GM12878 (cell line): ENCODE data around the gene TTC1. TPM values are rescaled to one million over a fixed set of nuclear protein-coding genes. Genes with fewer than 3 reads are reported as not detected.
A peak's percentile ranks its signal among the peaks of the same experiment; 100 is the strongest.

Experiments used
- ATAC-seq: fragments of 200-7000 bp; cut with Tn5 transposase; 3 replicates; pipeline ENCODE4 v1.9.1; 2020; ENCODE audit warnings: mild to moderate bottlenecking, moderate library complexity
- BruUV-seq: library from RNA; stranded (reverse); fragments of 400-500 nt; replicated peaks from 2 replicates; lab custom pipeline; 2021; lab: Mats Ljungman, UMichigan
- CTCF ChIA-PET: fragments of 300-600 bp; sonication (Branson Sonifier 250); formaldehyde crosslinking; extraction: SDS; loops from one replicate; lab custom pipeline; 2021; ENCODE audit warnings: inconsistent platforms; lab: Yijun Ruan, JAX
- POLR2A ChIA-PET: fragments of 350-600 bp; formaldehyde crosslinking; extraction: SDS; loops from one replicate; lab custom pipeline; 2021; ENCODE audit warnings: inconsistent platforms; lab: Charles Lee
- RAD21 ChIA-PET: fragments of 300-600 bp; sonication (Branson Sonifier 250); formaldehyde crosslinking; loops from one replicate; lab custom pipeline; 2023; ENCODE audit warnings: antibody characterized with exemption; ENCODE audit not compliant: unreplicated experiment; lab: Charles Lee
- SMC1A ChIA-PET: fragments of 300-600 bp; sonication (Branson Sonifier 250); formaldehyde crosslinking; loops from one replicate; lab custom pipeline; 2023; ENCODE audit not compliant: unreplicated experiment, uncharacterized antibody; lab: Charles Lee
- DNase-seq: peaks from one replicate; pipeline ENCODE4 v3.0.0-alpha.2; 2011; ENCODE audit warnings: low read depth, low spot score
- FAIRE-seq: peaks from 3 replicates; lab custom pipeline; 2011; peaks lifted over from hg19 to GRCh38; lab: Jason Lieb, UNC
- H2AFZ ChIP-seq: 2 replicates; pipeline ENCODE4 v1.6.0; 2011; ENCODE audit warnings: low read depth, low read length, control low read depth; ENCODE audit not compliant: control insufficient read depth
- H3K27ac ChIP-seq: 2 replicates; pipeline ENCODE4 v1.5.1; 2011; ENCODE audit warnings: control low read depth; ENCODE audit not compliant: control insufficient read depth, insufficient read depth
- H3K27me3 ChIP-seq, 2 experiments: replicated peaks in 1 of 2; 2 replicates each; pipeline versions ENCODE4 v1.6.0 to v1.6.1; 2011; ENCODE audit warnings: low read length in 1 of 2; ENCODE audit not compliant: control insufficient read depth in 2 of 2, insufficient read depth in 2 of 2
- H3K36me3 ChIP-seq, 2 experiments: 2 replicates each; pipeline ENCODE4 v1.5.1; 2011; ENCODE audit warnings: low read length in 1 of 2; ENCODE audit not compliant: control insufficient read depth in 2 of 2, insufficient read depth in 2 of 2
- H3K4me1 ChIP-seq: 2 replicates; pipeline ENCODE4 v1.6.1; 2011; ENCODE audit warnings: mild to moderate bottlenecking, low read length, moderate library complexity, mixed read lengths; ENCODE audit not compliant: control insufficient read depth, insufficient read depth
- H3K4me2 ChIP-seq: 2 replicates; pipeline ENCODE4 v1.6.0; 2011; ENCODE audit warnings: control low read depth; ENCODE audit not compliant: control insufficient read depth, insufficient read depth
- H3K4me3 ChIP-seq: fragments of 200-600 bp; sonication (generic); 2 replicates; pipeline ENCODE4 v1.5.1; 2016
- H3K79me2 ChIP-seq: 2 replicates; pipeline ENCODE4 v1.6.0; 2011; ENCODE audit warnings: low read length; ENCODE audit not compliant: control insufficient read depth, insufficient read depth
- H3K9ac ChIP-seq: 2 replicates; pipeline ENCODE4 v1.8.0; 2011; ENCODE audit warnings: low read length, control low read depth, mixed read lengths; ENCODE audit not compliant: control insufficient read depth, insufficient read depth
- H3K9me3 ChIP-seq: replicated peaks from 3 replicates; pipeline ENCODE4 v1.5.1; 2011; ENCODE audit warnings: mild to moderate bottlenecking, low read length; ENCODE audit not compliant: control insufficient read depth, insufficient read depth
- H4K20me1 ChIP-seq: 2 replicates; pipeline ENCODE4 v1.6.0; 2011; ENCODE audit not compliant: control insufficient read depth, insufficient read depth
- CEBPB ChIP-seq, 2 experiments: fragments of 150-350 bp in 1 of 2; IDR thresholded peaks; 2 replicates each; pipeline ENCODE4 v1.6.1; 2012 to 2014; ENCODE audit warnings: low read depth in 2 of 2, low read length in 2 of 2, borderline replicate concordance in 1 of 2, inconsistent platforms in 1 of 2
- GABPA ChIP-seq: IDR thresholded peaks from 2 replicates; pipeline ENCODE4 v1.6.1; 2014; ENCODE audit warnings: antibody characterized with exemption, low read depth, mild to moderate bottlenecking, inconsistent platforms
- SPI1 ChIP-seq: IDR thresholded peaks from 2 replicates; pipeline ENCODE4 v1.6.1; 2011; ENCODE audit warnings: low read depth, mild to moderate bottlenecking, low read length, moderate library complexity, borderline replicate concordance; ENCODE audit not compliant: insufficient read depth
- ZBED1 ChIP-seq: IDR thresholded peaks from 2 replicates; pipeline ENCODE4 v1.6.1; 2016; ENCODE audit warnings: borderline replicate concordance
- ZNF274 ChIP-seq: IDR thresholded peaks from one replicate; pipeline ENCODE4 v1.8.0; 2011; ENCODE audit not compliant: insufficient read length, insufficient read depth
- WGBS: methylation state at CpG from one replicate; pipeline ENCODE4 v1.1.6; 2016; ENCODE audit warnings: low lambda C conversion rate; ENCODE audit not compliant: insufficient replicate concordance, insufficient coverage; ENCODE audit errors: missing lambda C conversion rate; 5-methylcytosine and 5-hydroxymethylcytosine counted together
- in situ Hi-C: fragments of 300-500 bp; cut with MboI; formaldehyde crosslinking; loops from 9 replicates; pipeline ENCODE4 v1.14.3; 2018; ENCODE audit warnings: mixed read lengths
- intact Hi-C: fragments of 100-400 bp; cut with micrococcal nuclease; formaldehyde crosslinking; loops from one replicate; pipeline ENCODE4 v1.14.2; 2022; ENCODE audit not compliant: unreplicated experiment
- polyA plus RNA-seq, 11 experiments: library from polyadenylated mRNA; depleted of rRNA in 4 of 11; unstranded in 6 of 11; stranded (reverse) in 5 of 11; fragments of >200 nt; fragmentation: Nextera tagmentation in 4 of 11; fragmentation: Illumina TruSeq in 1 of 11; extraction: Ambion mirVana in 4 of 11; extraction: Trizol in 1 of 11; gene quantifications; 1 replicate in 1 of 11; 2 replicates in 10 of 11; pipeline versions ENCODE4 v1.2.1 to v1.2.3, GENCODE V29; 2011 to 2016; ENCODE audit warnings: inconsistent platforms in 2 of 11, missing spikeins in 2 of 11, low read depth in 1 of 11
- total RNA-seq, 4 experiments: library from RNA; depleted of rRNA in 3 of 4; stranded (reverse); fragments of >200 nt in 3 of 4; fragmentation: Illumina TruSeq in 1 of 4; extraction: Trizol in 1 of 4; gene quantifications; 2 replicates each; pipeline versions ENCODE4 v1.2.1 to v1.2.3, GENCODE V29; 2013 to 2021
- TF ChIP-seq, protein P1 (sequence below): IDR thresholded peaks from 2 replicates; pipeline ENCODE4 v1.6.1; 2012; ENCODE audit warnings: low read length, inconsistent platforms
- TF ChIP-seq, protein P2 (sequence below): fragments of 450-650 bp; IDR thresholded peaks from 2 replicates; pipeline ENCODE4 v1.6.1; 2017; ENCODE audit warnings: borderline replicate concordance

Gene TTC1
- total and polyA plus RNA-seq, 10 of the 15 experiments (the other 5 are each of a cell fraction or from before 2014, with no cell fraction given): 46.6 to 160 (median 92.3) TPM

DNA sequence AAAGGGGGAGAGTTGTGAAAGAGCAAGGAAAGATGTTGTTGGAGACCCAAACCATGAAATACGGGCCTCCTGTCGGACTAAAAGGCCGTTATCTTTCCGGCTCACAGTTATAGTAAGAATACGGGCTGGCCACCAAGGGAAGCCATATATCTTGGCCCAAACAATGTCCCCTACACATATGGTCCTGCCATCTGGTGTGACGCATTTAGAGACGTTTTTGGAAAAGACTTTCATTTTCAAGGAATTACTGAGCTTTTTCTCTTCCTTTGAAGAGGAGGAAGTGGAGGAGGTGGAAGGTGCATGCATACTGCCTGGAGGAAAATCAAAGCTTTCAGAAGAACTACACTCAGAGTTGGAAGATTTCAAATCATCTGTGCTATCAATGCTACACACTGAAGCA, 83.6 kb downstream of the TTC1 start:
- POLR2A ChIA-PET: interaction anchor here (0.5 to 0.7 kb wide), 3 partner anchors 9 to 19 kb away, joined by 3 to 8 read pairs (median 4); no protein-coding TSS in a partner anchor
- Histone ChIP-seq H3K79me2 (peaks cover 12% of the 10 kb centered on the region), H3K27ac (peak overlapping the region; percentile 73), H3K4me1 (peaks cover 32% of the 10 kb centered on the region), H2AFZ (no peak overlapping the region), H3K27me3 (no peaks in the 10 kb centered on the region), H3K4me2 (peak overlapping the region; percentile 83), H3K9me3 (no peaks in the 10 kb centered on the region), H3K36me3 (peaks cover 0 to 9% of the 10 kb centered on the region in 2 experiments; a peak in 2 of 4 replicates), H3K9ac (peak overlapping the region; percentile 49; the same call in 1 of the 2 replicates), H3K4me3 (peak overlapping the region; percentile 60; the same call in 1 of the 2 replicates), H4K20me1 (no peaks in the 10 kb centered on the region)
- intact Hi-C loops (loop anchor here (2.0 kb wide), 1 partner anchor 26 kb away; the partner anchor contains the start of gene PWWP2A), in situ Hi-C loops (no loop called here)
- RAD21 ChIA-PET: interaction anchor here (1.0 to 1.7 kb wide), 3 partner anchors 11 to 16 kb away, joined by 3 to 7 read pairs (median 4); no protein-coding TSS in a partner anchor
- DNase-seq (no peak), FAIRE-seq (no peak), ATAC-seq (peak; percentile 18)
- BruUV-seq: no TSS peak
- SMC1A ChIA-PET: interaction anchor here (1.0 to 4.3 kb wide), 6 partner anchors 9 to 55 kb away, joined by 3 to 22 read pairs (median 3); no protein-coding TSS in a partner anchor
- WGBS: 96% methylated on average over 7 of the region's 7 CpGs
- TF ChIP-seq GABPA: no peak
- TF ChIP-seq, protein P1, sequence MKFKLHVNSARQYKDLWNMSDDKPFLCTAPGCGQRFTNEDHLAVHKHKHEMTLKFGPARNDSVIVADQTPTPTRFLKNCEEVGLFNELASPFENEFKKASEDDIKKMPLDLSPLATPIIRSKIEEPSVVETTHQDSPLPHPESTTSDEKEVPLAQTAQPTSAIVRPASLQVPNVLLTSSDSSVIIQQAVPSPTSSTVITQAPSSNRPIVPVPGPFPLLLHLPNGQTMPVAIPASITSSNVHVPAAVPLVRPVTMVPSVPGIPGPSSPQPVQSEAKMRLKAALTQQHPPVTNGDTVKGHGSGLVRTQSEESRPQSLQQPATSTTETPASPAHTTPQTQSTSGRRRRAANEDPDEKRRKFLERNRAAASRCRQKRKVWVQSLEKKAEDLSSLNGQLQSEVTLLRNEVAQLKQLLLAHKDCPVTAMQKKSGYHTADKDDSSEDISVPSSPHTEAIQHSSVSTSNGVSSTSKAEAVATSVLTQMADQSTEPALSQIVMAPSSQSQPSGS: no peak
- no peak for TF ChIP-seq ZBED1
- TF ChIP-seq SPI1: peak; percentile 24; the same call in 1 of the 2 replicates
- no peak for TF ChIP-seq ZNF274
- TF ChIP-seq CEBPB (IDR thresholded peaks at IDR 0.05; ENCODE audit: borderline replicate concordance in 1 of 2, low read depth in 2 of 2, low read length in 2 of 2): 0 out of 4 replicates have a peak, but pooled peaks of 1 of the 2 experiments have one; percentile 12
- TF ChIP-seq, protein P2, sequence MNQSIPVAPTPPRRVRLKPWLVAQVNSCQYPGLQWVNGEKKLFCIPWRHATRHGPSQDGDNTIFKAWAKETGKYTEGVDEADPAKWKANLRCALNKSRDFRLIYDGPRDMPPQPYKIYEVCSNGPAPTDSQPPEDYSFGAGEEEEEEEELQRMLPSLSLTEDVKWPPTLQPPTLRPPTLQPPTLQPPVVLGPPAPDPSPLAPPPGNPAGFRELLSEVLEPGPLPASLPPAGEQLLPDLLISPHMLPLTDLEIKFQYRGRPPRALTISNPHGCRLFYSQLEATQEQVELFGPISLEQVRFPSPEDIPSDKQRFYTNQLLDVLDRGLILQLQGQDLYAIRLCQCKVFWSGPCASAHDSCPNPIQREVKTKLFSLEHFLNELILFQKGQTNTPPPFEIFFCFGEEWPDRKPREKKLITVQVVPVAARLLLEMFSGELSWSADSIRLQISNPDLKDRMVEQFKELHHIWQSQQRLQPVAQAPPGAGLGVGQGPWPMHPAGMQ: no peak
- CTCF ChIA-PET: interaction anchor here (0.8 to 6.4 kb wide), 4 partner anchors 8 to 139 kb away, joined by 3 to 53 read pairs (median 4); no protein-coding TSS in a partner anchor
